ELF-1 (cell line): Measurements from ENCODE around the gene PRKAG2.

Source experiments
- DNase-seq: peaks from one replicate; pipeline ENCODE4 v3.0.0-alpha.2; 2016; ENCODE audit warnings: low read depth, low spot score

PRKAG2 gene

DNA sequence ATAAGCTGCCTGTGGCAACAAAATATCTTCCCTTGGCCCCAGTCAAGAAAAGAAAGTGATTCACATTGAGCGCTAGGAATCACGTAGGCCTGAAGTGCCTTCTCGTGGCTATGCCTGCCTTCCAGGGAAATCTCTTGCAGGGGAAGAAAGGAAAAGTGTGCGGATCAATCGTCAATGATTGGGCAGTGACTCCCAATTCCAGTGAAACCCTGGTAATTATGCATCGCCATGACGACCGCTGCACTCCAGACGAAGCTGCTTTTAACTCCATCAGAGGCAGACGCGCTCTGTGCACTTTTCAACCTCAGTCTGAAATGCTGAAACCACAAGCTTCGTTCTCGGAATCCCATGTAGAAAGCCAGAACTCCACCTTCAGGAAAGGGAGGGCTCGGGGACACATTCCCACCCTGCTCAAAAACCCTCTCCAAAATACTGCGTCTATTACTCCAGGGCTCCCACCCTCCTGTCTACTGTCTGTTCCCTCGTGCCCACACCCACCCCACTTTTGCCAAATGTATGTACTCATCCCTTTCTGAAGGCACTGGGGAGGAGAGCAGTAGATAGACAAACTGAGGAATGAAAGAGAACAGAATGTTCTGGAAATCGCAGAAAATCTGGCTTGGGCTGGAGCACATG is 24.2 kb upstream of the PRKAG2 start:
- no peak for DNase-seq

DNA sequence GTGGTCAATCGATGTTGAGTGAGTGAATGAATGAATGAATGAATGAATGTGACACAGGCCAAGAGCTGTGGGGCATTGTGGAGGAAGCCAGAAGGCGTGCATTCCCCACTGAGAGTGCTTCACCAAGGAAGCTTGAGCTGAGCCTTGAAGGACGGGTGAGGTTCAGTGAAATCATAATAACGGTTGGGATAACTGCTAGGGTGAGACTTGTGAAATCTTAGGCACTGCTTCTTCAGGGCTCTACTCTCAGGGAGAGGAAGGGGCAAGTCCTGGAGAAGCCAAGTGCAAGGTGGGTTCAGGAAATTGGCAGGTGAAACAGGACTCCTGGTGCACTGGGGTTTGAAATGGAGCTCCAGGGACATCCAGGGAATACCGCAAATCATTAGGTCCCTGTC is 23.7 kb upstream of the PRKAG2 start:
- DNase-seq, result no peak

DNA sequence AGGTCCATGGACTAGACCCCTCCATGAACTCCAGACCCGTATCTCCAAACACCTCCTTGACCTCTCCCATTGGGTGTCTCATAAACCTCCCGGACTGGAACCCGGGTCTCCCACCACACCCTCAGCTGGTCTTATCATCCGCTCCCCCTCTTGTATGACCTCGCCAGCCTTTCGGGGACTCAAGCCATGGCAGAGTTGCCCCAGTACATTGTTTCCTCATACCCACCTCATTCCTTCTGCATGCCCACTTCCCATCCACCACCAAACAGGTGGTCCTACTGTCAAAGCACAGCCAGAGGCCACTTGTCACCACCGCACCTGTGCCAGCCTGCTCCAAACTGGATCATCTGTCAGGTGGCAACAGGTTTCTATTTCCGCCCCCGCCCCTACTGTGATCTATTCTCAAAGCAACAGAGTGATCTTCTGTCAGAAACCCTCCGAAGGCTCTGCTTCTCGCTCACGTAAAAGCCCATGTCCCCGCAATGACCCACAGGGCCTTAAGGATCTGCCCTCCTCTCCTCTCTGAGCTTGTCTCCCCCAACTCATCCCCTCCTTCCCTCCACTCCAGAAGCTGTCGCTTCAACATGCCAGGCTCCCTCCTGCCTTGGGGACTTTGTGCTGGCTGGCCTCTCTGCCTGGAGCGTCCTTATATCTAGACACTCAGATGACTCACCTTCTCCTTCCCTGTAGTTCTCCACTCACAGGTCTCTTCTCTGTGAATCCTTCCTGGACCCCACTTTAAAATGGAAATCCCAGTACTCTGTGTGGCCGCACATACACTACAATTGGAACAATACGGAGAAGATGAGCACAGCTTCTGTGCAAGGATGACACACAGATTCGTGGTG is 22.8 kb upstream of the PRKAG2 start:
- DNase-seq, result no peak

DNA sequence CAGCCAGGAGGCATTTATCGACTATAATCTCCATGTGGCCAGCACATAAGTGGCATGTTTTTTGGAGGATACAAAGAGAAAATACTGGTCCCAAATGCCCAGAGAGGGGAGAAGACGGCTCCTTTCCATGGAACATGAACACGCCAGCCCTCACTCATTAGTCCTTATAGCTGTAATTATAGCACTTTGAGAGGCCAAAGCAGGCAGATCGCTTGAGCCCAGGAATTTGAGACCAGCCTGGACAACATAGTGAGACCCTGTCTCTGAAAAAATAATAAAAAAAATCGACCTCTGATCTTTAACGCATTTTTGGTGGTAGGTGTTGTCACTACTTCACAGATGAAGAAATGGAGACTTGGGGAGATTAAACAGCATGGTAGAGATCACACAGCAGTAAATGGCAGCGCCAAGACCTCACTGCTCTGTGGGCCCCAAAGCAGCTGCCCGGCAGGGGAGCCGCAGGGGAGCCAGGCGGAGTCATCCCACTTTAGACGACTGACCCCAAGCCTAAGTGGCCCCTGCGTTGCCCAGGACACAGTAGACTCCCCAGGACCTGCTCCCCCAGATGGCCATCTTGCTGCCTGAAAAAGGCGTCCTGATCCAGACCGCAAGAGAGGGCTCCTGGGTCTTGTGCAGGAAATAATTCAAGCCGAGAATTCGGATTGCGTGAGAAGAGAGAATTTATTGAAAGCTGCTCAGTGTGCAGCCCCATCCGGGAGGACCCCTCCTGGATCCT is 21.2 kb upstream of the PRKAG2 start:
- no peak for DNase-seq

DNA sequence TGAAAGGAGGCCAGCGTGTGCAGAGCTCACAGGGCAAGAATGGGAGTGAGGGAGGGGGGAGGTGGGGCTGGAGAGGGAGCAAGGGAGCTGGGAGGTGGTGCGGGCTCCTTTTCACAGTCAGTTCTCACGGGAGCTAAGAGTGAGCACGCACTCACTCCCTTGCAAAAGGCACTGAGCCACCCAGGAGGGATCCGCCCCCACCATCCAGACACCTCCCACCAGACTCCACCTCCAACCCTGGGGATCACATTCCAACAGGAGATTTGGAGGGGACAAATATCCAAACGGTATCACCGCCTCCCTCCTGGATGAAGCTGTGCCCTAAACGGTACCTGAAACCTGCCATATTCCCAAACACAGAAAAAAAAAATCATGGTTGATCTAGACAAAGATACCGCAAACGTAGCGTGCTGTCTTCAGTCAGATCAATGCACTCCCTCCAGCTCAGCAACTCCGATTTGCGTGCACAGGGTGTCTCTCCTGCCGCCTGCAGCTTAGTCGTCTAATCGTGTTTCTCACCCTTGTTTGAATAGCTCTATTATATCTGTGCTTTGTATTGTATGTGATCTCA is 20.3 kb upstream of the PRKAG2 start:
- peak; percentile 77 for DNase-seq

DNA sequence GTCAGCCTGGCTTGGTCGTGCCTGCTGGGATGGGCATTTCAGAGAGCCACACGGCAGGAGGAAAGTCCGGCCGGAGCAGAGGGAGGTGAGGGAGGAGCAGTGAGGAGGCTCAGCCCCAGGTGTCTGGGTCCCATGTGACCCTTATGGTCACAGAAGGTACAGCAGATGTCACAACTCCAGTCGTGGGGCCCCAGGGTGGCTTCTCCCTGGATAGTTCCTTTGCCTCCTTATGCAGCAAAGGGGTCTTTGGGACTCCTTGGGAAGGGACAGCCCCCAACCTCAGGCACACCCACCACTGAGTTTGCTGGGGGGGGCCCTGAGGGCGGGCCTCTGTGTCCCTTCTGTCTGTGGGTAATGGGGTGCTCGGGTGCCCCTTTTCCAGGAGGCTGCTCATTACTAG is 19.6 kb upstream of the PRKAG2 start:
- no peak for DNase-seq

DNA sequence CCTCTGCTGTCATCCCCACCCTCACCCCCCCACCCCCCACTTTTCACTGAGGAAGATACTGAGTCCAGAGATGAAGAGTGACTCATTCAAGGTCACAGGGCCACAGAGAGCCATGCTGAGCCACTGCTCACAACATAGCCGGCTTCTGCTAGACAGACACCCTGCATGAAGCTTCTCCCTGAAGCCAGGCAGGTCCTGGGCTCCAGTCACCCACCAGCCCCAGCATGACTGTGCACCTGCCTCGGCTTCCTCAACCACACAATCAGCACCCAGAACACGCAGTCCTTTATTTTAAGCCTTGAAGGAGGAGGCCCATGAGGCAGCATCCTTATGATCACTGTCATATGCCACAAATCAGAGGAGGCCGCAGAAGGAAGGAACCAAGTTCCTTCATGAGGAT is 19.2 kb upstream of the PRKAG2 start:
- DNase-seq, result no peak

DNA sequence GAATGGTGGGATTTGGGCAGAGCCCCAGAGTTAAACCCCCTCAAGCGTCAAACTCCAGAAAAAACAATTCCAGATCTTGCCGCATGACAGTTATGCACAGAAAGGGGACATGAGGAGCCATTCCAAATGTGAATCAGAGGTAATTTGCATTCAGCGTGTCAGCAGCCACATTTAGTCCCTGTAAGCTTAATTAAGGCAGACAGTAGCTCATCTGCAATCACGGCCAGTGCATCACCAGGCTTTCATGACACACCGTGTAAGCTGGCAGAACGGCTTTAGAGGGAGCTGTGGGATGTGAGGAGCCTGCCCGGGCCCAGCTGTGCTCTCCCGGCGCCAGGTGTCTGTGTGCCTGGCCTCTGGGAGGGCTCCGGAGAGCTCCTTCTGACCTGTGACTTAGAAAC is 18.7 kb upstream of the PRKAG2 start:
- no peak for DNase-seq

DNA sequence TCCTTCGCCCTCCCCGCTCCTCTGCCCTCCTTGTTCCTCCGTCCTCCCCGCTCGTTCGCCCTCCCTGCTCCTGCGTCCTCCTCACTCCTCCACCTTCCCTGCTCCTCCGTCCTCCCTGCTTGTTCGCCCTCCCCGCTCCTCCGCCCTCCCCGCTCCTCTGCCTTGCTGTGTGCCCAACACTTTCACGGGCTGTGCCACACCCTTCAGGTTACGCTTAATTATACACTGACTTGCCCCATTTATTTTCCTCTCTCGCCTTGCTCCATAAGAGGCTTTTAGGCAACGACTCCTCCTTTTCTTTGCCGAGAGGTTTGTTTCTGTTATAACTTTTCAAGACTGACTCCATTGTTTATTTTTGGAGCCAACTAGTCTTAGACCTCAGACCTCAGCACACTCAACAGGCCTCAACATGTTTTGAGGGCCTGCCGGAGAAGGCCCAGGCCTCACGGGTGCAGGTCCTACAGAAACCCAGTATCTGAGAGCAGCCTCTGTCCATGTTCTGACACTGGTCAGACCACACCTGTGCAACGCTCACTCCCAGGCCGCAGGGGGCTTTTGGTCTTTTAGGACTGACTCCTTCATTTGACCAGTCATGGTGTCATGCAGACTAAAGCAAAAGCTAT is 18.2 kb upstream of the PRKAG2 start:
- no peak for DNase-seq

DNA sequence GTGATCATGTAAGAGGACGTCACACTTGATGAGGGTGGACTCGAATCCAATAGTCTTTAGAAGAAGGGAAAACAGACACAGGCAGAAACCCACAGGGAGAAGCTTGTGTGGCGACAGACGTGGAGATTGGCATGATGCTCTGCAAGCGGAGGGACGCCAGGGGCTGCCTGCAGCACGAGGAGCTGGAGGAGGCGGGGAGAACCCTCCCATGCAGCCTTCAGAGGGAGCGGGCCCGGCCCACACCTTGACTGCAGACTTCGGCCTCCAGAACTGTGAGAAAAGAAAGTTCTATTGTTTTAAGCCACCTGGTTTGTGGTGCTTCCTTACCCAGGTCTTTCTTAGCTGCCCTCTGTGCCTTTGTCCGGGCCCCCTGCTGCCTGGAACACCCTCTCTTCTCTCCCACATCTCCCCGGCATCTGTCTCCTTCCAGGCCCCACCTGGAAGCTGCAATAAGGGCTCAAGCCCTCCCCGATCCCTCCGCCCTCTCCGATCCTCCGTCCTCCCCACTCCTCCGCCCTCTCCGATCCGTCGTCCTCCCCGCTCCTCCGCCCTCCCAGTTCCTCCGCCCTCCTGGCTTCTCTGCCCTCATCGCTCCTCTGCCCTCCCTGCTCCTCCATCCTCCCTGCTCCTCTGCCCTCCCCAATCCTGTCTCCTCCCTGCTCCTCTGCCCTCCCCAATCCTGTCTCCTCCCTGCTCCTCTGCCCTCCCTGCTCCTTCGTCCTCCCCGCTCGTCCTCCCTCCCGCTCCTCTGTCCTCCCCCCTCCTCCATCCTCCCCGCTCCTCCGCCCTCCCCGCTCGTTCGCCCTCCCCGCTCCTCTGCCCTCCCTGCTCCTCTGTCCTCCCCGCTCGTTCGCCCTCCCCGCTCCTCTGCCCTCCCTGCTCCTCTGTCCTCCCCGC is 17.4 kb upstream of the PRKAG2 start:
- DNase-seq, result no peak

DNA sequence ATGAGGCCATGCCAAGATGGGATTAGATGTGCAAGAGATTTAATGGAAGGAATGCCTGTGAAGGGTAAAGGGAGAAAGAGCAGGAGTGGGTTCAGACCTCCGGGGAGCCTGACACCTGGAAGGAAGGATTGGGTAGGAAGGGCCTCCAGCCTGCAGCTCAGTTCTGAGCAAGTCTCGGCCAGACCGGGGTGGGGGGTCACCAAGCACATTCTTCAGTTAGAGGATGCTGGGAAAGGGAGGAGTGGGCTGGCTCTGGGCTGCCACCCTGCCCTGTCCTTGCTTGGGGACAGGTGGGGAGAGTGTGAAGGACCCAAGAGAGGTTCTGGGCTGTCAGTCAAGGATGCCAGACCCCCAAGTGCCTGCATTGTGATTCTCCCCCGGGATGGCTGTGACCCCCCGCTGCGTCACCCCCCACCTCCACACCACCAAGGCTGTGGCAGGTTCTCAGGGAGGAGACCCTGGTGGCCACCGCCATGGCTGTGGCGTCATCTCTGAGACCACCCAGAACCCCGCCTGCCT is 16.5 kb upstream of the PRKAG2 start:
- DNase-seq, result no peak

DNA sequence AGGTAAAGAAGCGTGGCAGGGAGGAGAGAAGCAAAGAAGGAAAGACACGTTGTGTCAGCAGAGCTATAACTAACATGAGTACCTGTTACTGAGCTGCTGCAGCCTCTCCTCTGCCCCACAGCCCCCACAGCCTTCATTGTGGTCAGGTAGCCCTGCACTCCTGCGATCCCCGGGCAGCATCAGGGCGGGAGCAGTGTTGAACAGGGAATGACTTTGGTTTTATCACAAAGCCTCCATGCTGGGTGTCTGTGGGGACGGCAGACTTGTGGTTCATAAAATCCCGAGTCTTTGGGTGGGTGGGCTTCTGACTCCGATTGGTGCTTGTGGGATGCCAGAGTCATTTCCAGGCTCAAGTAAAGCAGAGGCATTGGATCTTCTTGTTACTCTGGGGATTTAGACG is 14.8 kb upstream of the PRKAG2 start:
- DNase-seq, result no peak

DNA sequence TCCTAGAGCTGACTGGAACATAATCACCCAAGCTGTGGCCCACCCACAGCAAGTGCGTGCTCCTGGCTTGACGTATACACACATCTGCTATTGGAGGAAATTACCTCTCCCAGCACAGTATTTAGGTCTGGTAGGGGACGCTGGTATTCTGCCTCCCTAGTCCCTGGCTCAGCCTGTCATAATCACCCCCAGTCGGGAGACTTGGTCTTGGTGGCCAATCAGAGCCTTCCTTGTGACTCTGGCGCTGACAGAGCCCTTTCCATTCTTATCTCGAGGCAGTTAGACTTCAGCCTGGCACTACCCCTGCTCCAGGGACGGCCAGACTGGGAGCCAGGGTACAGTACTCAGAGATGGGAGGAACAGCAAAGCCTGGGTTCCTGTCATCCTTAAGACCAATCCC is 14.3 kb upstream of the PRKAG2 start:
- DNase-seq, result no peak

DNA sequence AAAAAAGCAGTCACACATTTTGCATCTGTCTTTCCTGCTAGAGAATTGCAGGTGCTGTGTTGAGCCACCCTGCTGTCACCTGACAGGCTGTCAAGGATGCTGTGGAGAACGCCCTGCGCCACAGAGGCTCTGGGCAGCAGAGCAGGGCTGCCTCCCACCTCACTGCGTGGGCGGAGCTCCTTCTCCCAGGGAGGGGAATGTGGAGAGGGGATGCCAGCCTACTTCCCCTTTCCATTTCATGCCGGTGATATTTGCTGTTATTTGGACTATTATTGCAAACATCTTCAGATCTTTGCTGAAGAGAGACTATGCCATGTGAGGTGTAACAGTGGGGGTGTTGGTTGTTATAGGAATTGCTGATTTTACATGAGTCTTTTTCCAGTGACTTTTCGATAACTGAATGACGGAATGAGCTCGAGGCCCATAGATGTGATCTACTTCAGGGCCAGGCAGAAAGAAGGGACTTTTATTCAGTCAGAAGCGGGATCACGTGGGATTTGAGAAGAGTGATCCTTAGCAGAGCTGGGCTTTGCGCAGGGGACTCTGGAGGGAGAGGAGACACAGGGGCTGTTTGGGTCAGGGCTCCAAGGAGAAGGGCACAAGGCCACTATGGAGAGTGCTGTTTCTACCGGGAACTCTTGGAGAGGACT is 13.6 kb upstream of the PRKAG2 start:
- DNase-seq, result no peak

DNA sequence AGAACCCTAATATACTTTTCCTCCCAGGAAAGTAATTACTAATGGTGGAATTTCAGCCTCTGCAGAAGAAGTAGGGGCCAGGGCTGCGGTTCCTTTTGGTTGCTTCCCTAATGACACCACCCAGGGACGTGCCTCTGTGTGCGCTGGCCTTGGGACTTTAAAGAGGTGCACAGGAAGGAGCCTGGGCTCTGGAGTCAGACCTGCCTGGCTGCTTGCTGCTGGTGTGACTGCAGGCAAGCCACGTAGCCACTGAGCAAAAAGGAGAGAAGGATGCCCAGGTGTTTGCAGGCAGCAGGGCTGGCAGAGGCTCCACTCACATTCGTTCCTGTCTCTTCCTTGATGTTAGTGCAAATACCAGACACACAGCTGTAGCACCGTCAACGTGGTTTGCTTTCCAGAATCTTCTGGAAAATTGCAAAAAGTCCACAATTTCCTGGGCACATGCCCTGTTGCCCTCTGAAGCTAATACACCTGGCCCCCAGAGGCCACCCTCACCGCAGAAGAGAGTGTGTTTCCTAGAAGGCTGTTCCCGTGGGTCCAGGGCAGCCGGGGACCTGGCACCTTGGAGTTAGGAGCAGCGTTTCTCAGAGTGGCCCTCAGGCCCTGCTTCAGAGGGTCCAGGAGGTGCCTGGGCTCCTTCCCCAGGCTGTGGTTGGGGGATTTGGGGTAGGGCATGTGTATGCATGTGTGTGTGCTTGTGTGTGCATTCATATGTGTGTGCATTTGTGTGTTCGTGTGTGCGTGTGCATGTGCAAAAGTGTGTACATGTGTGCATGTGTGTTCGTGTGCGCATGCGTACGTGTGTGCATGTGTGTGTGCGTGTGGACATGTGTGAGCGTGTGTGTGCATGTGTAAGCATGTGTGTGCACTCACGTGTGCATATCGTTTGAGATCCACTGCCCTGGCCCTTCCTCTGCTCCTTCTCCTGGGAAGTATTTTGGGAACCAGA is 12.8 kb upstream of the PRKAG2 start:
- DNase-seq, result no peak

DNA sequence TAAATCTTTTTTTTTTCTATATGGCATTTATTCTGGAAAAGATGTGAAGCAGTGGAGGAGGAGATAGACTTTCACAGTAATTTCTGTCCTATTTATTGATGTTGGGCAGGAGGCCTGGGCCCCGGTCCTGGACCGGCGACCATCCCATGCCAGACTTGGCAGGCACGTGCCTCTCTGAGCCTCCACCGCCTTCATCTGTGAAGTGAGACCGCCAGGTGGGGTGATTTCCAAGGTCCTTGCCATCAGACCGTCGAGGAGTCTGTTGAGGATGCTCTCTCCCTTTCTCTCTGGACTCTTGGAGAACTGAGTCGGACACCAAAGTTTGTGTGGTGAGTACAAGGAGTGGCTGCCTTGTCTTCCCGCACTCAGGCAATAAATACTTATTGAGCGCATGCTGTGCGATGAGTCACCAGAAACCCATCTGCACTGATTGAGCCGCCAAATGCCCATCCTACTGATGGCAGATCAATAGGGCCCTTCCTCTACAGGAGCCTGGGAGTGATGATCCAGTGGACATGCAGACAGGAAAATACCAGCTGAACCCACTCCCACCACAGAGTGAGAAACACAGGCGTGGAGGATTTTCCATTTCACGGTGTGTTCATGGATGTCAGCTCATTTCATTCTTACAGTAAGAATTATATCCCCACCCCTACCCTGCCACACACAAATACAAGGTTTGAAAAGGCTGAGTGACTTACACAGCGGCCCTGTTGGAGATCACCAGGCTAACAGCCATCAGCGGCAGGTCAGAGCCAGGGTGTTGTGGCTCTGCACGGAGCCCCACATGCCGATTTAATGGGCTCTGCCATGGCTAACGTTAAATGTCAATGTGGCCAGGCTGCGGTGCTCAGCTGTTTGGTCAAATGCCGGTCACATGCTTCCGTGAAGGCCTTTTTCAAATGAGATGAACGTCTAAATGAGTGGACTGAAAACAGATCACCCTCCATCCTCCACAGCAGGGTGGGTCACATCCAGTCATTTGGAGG is 11.5 kb upstream of the PRKAG2 start:
- DNase-seq, result peak; percentile 26

DNA sequence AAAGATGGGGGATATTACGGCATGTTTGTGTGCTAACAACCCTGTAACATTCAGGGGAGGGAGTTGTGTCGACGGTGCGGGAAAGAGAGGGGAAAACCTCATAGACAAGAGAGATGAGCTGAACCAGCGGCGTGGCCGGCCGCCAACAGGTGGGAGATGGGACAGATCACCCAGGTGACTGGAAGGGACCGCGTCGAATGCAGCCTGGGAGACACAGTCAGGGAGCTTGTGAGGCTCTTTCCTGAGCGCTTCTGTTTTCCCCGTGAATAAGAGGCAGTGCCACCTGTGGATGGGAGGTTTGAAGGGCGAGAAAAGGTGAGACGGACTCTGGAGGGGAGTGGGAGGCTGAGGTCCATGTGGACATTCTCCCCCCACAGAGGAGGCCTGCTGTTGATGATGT is 9.9 kb upstream of the PRKAG2 start:
- DNase-seq, result no peak

DNA sequence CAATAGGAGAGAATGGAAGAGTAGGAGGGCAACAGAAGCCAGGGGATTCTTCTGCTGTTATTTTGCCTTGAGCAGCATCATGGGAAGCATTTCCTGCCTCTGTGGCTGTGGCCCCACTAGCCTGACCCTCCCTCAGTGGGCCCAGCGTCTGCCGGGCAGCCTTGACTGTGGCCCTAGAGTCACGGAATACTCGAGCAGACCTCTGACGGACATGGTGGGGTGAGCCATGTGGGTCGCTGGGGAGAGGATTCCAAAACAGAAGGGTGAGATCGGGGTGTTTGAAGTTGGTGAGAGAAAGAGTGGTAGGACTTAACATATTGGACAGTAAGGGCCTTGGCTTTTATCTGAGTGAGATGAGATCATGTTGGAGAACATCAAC is 8.3 kb upstream of the PRKAG2 start:
- no peak for DNase-seq
